Activated CD8-positive, alpha-beta T cell treated with anti-CD3 and anti-CD28 coated beads, Interleukin-2, amount 10 ng/mL, durations not matched to agents 7 days and 5 days (primary cell): ENCODE results near the gene SENP8. TPM values are rescaled to one million over a fixed set of nuclear protein-coding genes. Genes with fewer than 3 reads are reported as not detected.
A peak's percentile ranks its signal among the peaks of the same experiment; 100 is the strongest.
"Not testable (repeated sequence)": the region's sequence is repeated elsewhere in the genome, so short reads cannot be mapped to it uniquely, and the experiment has no call there.

ENCODE experiments used
- ATAC-seq: fragments of 150-1000 bp; cut with Tn5 transposase; one replicate; pipeline ENCODE4 v1.10.0; 2021; ENCODE audit warnings: moderate library complexity
- CTCF ChIA-PET: fragments of 350-600 bp; sonication (Branson Sonifier 250); formaldehyde crosslinking; loops from one replicate; lab custom pipeline; 2021; ENCODE audit warnings: antibody characterized with exemption; lab: Charles Lee
- POLR2A ChIA-PET: fragments of 350-600 bp; sonication (Branson Sonifier 250); formaldehyde crosslinking; loops from one replicate; lab custom pipeline; 2021; ENCODE audit warnings: antibody characterized with exemption; lab: Charles Lee
- DNase-seq: peaks from one replicate; pipeline ENCODE4 v3.0.0-alpha.2; 2020
- H3K27ac Mint-ChIP-seq: one replicate; pipeline ENCODE4 v1.8.0; 2021; ENCODE audit warnings: mild to moderate bottlenecking, mixed read lengths
- H3K27me3 Mint-ChIP-seq: one replicate; pipeline ENCODE4 v1.8.0; 2021; ENCODE audit warnings: low read depth, mixed read lengths
- H3K36me3 Mint-ChIP-seq: one replicate; pipeline ENCODE4 v1.8.0; 2021; ENCODE audit warnings: low read depth, mixed read lengths
- H3K4me1 Mint-ChIP-seq: one replicate; pipeline ENCODE4 v1.8.0; 2021; ENCODE audit warnings: low read depth, mixed read lengths
- H3K4me3 Mint-ChIP-seq: one replicate; pipeline ENCODE4 v1.8.0; 2021; ENCODE audit warnings: mild to moderate bottlenecking, mixed read lengths
- H3K9me3 Mint-ChIP-seq: one replicate; pipeline ENCODE4 v1.8.0; 2022; ENCODE audit warnings: mixed read lengths; ENCODE audit not compliant: insufficient read depth
- total RNA-seq, 2 experiments: library from RNA; stranded (reverse); gene quantifications; one replicate each; pipeline ENCODE4 v1.2.3, GENCODE V29; 2021

Gene SENP8
- total RNA-seq, 2 experiments from 2014 or later: 1.3 to 1.6 TPM

DNA sequence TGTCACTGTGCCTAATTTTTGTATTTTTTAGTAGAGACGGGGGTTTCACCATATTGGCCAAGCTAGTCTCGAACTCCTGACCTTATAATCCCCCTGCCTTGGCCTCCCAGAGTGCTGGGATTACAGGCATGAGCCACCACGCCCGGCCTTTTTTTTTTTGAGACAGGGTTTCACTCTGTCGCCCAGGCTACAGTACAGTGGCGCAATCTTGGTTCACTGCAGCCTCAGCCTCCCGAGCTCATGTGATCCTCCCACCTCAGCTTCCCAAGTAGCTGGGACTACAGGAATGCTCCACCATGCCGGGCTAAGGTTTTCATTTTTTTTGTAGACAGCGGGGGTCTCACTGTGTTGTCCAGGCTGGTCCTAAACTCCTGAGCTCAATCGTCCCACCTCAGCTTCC is 53.8 kb downstream of the SENP8 start:
- ATAC-seq, DNase-seq, H3K36me3 Mint-ChIP-seq, CTCF ChIA-PET, H3K4me3 Mint-ChIP-seq, H3K27ac Mint-ChIP-seq, H3K9me3 Mint-ChIP-seq: not testable (repeated sequence)
- Mint-ChIP-seq H3K27me3 (peaks cover 17% of the 10 kb centered on the region), H3K4me1 (peaks cover 36% of the 10 kb centered on the region)
- POLR2A ChIA-PET: interaction anchor here (0.5 kb wide), 1 partner anchor 21 kb away, joined by 4 read pairs; no protein-coding TSS in a partner anchor

DNA sequence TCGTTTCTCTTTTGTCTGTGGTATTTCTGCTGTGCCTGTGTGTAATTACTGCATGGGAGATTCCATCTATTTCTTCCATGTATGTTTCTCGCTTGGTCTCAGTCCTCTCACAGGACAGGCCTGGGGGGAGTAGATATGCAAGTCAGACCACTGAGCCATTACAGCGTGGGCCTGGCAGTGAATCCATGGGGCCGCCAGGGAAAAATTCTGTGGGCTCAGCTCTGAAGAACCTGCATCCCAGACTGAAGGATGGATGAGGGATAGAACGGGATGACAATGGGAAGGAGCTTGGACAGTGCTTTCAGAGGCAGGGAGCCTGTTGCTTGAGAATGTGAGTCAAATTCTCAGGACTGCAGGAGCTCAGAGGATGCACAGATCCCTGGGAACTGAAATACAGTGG is 54.6 kb downstream of the SENP8 start:
- DNase-seq: no peak
- Mint-ChIP-seq H3K36me3 (no peaks in the 10 kb centered on the region), H3K27ac (no peak overlapping the region), H3K4me3 (no peak overlapping the region), H3K9me3 (no peaks in the 10 kb centered on the region), H3K27me3 (peaks cover 17% of the 10 kb centered on the region), H3K4me1 (peaks cover 30% of the 10 kb centered on the region)
- no peak for ATAC-seq
- ChIA-PET CTCF (no interaction called here), POLR2A (no interaction called here)

DNA sequence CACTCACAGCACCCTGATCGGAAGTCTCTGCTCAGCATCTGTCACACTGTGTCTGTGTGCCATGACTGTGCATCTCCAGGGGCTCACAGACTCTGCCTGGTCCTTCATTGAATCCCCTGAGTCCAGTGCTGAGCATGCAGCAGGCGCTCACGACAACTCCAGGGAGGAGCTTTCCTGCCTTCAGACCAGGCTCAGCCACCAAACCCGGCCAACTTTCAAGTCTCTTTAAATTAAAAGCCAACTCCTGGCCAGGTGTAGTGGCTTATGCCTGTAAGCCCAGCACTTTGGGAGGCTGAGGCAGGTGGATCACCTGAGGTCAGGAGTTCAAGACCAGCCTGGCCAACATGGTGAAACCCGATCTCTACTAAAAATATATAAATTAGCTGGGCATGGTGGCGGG is 55.2 kb downstream of the SENP8 start:
- Mint-ChIP-seq H3K9me3 (no peaks in the 10 kb centered on the region), H3K4me1 (peaks cover 24% of the 10 kb centered on the region), H3K27ac (no peak overlapping the region), H3K27me3 (peaks cover 17% of the 10 kb centered on the region), H3K36me3 (no peaks in the 10 kb centered on the region), H3K4me3 (no peak overlapping the region)
- no peak for ATAC-seq
- ChIA-PET CTCF (no interaction called here), POLR2A (no interaction called here)
- no peak for DNase-seq

DNA sequence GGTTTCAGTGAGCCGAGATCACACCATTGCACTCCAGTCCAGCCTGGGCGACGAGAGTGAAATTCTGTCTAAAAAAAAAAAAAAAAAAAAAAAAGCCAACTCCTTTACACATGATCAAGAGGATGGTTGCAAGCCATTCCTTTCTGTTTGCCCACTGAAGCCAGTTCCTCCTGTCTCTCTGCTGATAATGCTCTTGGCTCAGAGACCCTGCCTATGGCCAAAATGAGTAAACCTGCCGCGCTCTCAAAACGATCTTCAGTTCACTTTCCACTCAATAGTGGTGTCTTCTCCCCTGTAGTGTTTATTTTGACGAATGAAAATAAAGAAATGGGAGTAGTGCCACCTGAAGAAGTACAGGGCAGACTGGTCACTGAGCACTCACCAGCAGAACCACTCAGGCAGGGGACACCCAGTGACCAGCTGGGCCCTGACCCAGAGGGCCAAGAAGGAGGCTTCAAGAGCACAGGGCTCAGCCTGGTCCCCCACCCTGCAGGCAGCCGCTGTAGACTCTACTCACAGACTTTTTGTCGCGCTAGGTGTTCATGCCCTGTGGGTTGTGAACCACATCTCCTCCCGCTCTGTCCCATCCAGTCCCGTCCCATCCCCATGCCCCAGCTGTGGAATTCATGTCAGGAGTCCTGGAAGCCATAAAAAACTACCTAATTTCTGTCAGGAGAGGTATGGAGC is 55.8 kb downstream of the SENP8 start:
- no peak overlapping the region for H3K27ac Mint-ChIP-seq
- H3K9me3 Mint-ChIP-seq: no peaks in the 10 kb centered on the region
- peaks cover 18% of the 10 kb centered on the region for H3K4me1 Mint-ChIP-seq
- H3K4me3 Mint-ChIP-seq: no peak overlapping the region
- CTCF ChIA-PET: no interaction called here
- peaks cover 17% of the 10 kb centered on the region for H3K27me3 Mint-ChIP-seq
- POLR2A ChIA-PET: no interaction called here
- no peaks in the 10 kb centered on the region for H3K36me3 Mint-ChIP-seq
- ATAC-seq (no peak), DNase-seq (no peak)

DNA sequence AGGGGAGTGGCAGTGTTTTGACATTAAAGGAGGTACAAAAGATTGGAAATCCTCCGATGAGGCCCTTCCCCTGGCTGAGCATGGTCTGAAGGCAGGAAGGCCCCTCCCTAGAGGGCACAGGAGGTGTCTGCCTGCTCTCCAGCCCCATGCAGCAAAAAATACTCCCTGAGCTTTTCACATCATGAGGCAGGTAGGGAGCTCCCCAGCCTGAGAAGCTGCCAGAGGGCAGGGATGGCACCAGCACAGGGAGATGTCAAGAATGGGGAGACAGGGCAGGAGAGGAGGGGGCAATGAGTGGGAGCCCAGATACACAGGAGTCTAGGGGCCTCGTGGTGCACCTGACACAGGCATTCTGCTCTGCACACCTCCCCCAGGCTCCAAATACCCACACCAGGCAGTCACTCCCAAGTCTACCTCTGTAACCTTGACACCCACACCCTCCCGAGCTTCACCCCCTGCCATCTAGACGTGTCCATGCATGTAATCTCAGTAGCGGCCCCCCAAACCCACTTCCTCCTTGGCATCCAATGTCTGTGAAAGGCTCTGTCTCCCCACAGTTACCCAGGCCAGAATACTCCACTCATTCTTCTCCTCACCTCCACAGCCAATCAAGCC is 56.5 kb downstream of the SENP8 start:
- Mint-ChIP-seq H3K4me3 (no peak overlapping the region), H3K27ac (no peak overlapping the region), H3K4me1 (peaks cover 11% of the 10 kb centered on the region), H3K9me3 (no peaks in the 10 kb centered on the region), H3K27me3 (peaks cover 17% of the 10 kb centered on the region), H3K36me3 (no peaks in the 10 kb centered on the region)
- DNase-seq: no peak
- CTCF ChIA-PET: interaction anchor here (1.0 to 1.3 kb wide), 2 partner anchors 12 to 52 kb away, joined by 3 read pairs; no protein-coding TSS in a partner anchor
- POLR2A ChIA-PET: no interaction called here
- no peak for ATAC-seq

DNA sequence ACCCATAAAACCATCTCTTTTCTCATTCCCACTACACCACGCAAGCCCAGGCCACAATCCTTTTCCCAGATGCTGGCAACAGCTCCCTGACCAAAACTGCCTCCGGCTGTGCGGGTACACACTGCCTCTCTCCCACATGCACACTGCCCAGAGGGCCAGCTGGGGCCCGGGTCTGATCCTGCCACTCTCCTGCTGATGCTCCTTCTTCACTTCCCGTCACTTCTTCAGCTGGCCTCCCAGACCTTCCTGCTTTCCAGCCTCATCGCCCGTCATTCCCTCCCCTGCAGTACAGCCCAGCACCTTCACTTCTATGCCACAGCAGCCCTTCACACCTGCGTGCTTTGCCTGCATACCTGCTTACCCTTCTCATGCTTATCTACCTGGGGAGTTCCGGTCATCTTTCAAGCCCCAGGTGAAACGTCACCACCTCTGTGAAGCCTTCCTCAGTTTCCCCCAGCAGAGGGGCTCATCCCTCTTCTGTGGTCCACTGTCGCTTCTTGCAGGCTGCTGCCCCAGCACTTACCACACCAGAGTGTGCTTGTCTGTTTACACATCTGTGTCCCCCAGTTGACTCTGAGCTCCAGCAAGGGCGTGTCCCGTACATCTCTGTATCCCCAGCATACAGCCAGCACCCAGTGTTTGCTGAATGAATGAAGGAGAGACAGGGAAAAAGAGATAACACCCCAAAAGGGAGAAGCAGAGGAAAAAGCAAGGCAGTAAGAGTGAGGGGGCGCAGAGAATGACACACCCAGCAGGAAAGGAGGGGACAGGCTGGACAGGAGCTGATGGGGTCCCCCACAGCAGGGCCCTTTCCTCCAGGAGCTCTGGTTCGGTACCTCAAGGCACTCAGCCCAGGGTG is 57.2 kb downstream of the SENP8 start:
- no peaks in the 10 kb centered on the region for H3K9me3 Mint-ChIP-seq
- peak overlapping the region; percentile 13 for H3K27ac Mint-ChIP-seq
- no peak overlapping the region for H3K4me3 Mint-ChIP-seq
- CTCF ChIA-PET: interaction anchor here (1.0 to 1.3 kb wide), 2 partner anchors 13 to 51 kb away, joined by 3 read pairs; no protein-coding TSS in a partner anchor
- H3K27me3 Mint-ChIP-seq: peaks cover 17% of the 10 kb centered on the region
- ATAC-seq: no peak
- H3K36me3 Mint-ChIP-seq: no peaks in the 10 kb centered on the region
- H3K4me1 Mint-ChIP-seq: peaks cover 9% of the 10 kb centered on the region
- no peak for DNase-seq
- POLR2A ChIA-PET: no interaction called here

DNA sequence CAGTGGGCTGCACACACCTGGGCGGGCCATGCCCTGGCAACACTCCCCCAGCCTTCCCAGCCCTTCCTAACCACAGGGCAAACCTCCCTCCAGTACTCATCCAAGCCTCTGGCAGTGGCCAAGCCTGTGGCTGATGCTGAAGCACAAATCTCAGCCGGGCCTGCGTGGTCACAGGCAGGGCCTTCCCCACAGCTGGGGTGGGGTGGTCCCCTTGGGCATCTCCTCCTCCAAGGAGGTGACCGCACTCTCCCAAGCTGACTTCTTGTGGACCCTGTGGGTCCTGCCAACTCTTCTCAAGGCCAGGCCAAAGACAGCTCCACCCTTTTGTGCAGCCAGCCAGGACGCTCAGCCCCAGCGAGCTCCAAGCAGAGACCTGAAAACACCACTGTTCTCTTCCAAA is 58.0 kb downstream of the SENP8 start:
- Mint-ChIP-seq H3K27me3 (peaks cover 21% of the 10 kb centered on the region), H3K4me1 (peaks cover 9% of the 10 kb centered on the region), H3K4me3 (no peak overlapping the region), H3K9me3 (no peaks in the 10 kb centered on the region), H3K36me3 (no peaks in the 10 kb centered on the region), H3K27ac (no peak overlapping the region)
- POLR2A ChIA-PET: no interaction called here
- ATAC-seq (no peak), DNase-seq (no peak)
- CTCF ChIA-PET: interaction anchor here (1.3 kb wide), 1 partner anchor 13 kb away, joined by 3 read pairs; no protein-coding TSS in a partner anchor

DNA sequence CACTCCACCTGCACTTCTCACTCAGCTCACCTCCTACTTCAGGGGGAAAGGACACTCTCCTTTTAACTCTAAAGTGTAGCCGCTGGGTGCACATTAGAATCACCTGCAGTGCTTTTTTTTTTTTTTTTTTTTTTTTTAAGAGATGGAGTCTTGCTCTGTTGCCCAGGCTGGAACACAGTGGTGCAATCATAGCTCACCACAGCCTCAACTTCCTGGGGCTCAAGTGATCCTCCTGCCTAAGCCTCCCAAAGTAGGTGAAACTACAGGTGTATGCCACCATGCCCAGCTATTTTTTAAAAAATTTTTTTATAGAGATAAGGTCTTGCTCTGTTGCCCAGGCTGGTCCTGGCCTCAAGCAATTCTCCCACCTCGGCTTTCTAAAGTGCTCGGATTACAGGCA is 58.5 kb downstream of the SENP8 start:
- no peak for ATAC-seq
- POLR2A ChIA-PET: interaction anchor here (2.0 kb wide), 1 partner anchor 8 kb away, joined by 5 read pairs; no protein-coding TSS in a partner anchor
- no peaks in the 10 kb centered on the region for H3K36me3 Mint-ChIP-seq

DNA sequence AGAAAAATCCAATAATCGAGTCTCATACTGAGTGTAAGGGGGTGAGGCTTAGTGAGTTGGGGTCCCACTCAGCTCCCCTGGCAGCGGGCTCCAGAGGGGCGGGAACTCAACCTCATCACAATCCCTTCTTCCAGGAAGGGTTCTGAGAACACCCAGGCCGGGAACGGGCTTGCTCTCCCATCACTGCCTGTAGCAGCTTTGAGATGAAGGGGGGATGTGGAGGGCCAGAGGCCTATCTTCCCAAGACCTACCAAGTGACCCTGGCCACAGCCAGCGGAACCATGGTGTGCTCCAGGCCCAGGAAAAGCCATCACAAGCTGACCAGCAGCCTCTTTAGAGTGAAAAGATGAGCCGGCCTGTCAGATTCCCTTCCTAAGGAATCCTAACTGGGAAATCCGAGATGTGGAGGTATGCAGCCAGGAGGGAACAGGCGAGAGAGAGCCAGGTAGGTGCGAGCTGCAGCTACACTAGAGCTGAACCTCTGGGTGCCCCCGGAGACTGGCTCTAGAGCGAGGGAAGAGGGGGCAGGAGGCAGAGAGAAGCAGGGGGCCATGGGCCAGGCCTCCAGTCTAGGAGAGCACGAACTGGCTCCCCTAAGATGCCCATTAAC is 60.9 kb downstream of the SENP8 start:
- no peaks in the 10 kb centered on the region for H3K9me3 Mint-ChIP-seq
- H3K27ac Mint-ChIP-seq: no peak overlapping the region
- DNase-seq (no peak), ATAC-seq (no peak)
- no peaks in the 10 kb centered on the region for H3K36me3 Mint-ChIP-seq
- ChIA-PET POLR2A (no interaction called here), CTCF (no interaction called here)
- H3K27me3 Mint-ChIP-seq: peaks cover 36% of the 10 kb centered on the region
- H3K4me3 Mint-ChIP-seq: no peak overlapping the region
- peaks cover 9% of the 10 kb centered on the region for H3K4me1 Mint-ChIP-seq

More for the DNA sequence above, 58.5 kb downstream of the SENP8 start:
- Mint-ChIP-seq H3K27me3 (peaks cover 24% of the 10 kb centered on the region), H3K4me1 (peaks cover 9% of the 10 kb centered on the region), H3K27ac (no peak overlapping the region), H3K4me3 (no peak overlapping the region), H3K9me3 (no peaks in the 10 kb centered on the region)
- CTCF ChIA-PET: interaction anchor here (0.6 kb wide), 1 partner anchor 1089 kb away, joined by 3 read pairs; no protein-coding TSS in a partner anchor
- DNase-seq: no peak

DNA sequence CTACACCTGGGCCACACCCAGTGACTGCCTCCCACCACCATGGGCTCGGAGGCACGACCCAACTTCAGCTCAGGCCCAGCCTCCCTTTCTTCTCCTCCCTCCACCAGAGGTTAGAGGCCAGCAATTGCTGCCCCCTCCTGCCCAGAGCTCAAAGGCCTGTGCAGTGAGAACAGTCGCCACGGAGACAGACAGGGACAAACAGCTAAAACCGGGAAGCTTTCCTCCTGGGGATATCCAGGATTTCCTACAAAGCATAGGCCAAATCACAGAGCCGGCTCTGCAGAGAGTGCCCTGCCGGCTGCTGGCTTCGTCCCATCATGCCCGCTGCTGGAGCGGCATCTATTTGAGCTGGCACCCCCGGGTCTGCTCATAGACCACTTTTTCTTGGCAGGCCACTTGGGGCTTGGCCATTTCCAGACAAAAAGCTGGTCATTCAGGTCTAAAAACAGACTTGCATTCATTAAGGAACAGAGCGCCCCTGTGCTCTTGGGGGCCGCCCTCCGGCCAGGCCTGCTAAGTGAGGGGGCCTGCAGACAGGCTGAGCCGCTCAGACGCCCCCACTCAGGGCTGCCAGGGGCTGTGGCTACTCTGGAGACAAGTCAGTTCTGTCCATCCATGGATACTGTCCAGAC is 61.9 kb downstream of the SENP8 start:
- Mint-ChIP-seq H3K36me3 (no peaks in the 10 kb centered on the region), H3K4me3 (no peak overlapping the region), H3K9me3 (no peaks in the 10 kb centered on the region), H3K27ac (no peak overlapping the region), H3K27me3 (peaks cover 37% of the 10 kb centered on the region), H3K4me1 (peaks cover 6% of the 10 kb centered on the region)
- POLR2A ChIA-PET: interaction anchor here (0.7 kb wide), 1 partner anchor 9 kb away, joined by 3 read pairs; no protein-coding TSS in a partner anchor
- CTCF ChIA-PET: no interaction called here
- no peak for DNase-seq
- ATAC-seq: no peak

DNA sequence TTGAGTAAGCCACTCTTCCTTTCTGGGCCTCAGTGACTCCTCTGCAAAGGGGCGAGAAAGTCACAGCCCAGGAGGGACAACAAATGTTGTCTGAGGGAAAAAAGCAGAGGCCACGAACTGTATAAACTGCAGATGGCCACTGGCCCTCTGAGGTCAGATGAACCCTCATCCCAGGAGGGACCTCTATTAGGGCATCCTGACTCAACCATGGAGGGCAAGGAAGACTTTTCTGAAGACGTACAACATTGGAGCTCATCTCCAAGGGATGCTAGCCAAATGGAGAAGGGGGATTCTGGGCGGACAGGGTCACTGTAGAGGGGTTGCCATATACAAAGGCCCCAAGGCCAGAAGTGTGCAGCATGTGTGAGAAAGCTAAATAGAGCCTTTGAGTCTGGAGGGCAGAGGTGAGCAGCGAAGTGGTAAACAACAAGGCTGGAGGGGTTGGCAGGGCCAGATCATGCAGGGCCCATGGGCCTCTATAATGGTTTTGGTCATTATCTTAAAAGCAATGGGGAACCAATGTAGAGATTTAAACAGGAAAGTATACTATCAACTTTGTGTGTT is 62.6 kb downstream of the SENP8 start:
- ChIA-PET POLR2A (no interaction called here), CTCF (no interaction called here)
- peaks cover 36% of the 10 kb centered on the region for H3K27me3 Mint-ChIP-seq
- DNase-seq: no peak
- no peak overlapping the region for H3K27ac Mint-ChIP-seq
- no peak overlapping the region for H3K4me3 Mint-ChIP-seq
- H3K4me1 Mint-ChIP-seq: no peaks in the 10 kb centered on the region
- ATAC-seq: no peak
- no peaks in the 10 kb centered on the region for H3K36me3 Mint-ChIP-seq
- no peaks in the 10 kb centered on the region for H3K9me3 Mint-ChIP-seq
